ENCODE results near the gene DIS3L2.

DIS3L2 gene

GRCh38 chr2:232291343-232291742, 329.8 kb downstream of the DIS3L2 start:
- Histone ChIP-seq H3K23ac (ENCODE audit: low read depth, low read length, poor library complexity) (no peak overlapping the region), H3K27ac (replicated peaks; ENCODE audit: low read length) (no peak overlapping the region), H3K18ac (ENCODE audit: low read length) (no peak overlapping the region), H2BK15ac (ENCODE audit: low read length) (no peak overlapping the region), H3K79me1 (ENCODE audit: low read depth, low read length) (no peaks in the 10 kb centered on the region), H3K14ac (ENCODE audit: low read length) (no peak overlapping the region), H3K4me3 (ENCODE audit: low read length in 2 of 2) (no peak overlapping the region), H3K9ac (ENCODE audit: low read depth, low read length, poor library complexity) (no peak overlapping the region), H3K4me2 (ENCODE audit: insufficient read depth, low read length, poor library complexity, severe bottlenecking) (no peak overlapping the region), H3K4ac (ENCODE audit: low read length) (no peak overlapping the region), H2BK120ac (ENCODE audit: low read depth, low read length) (no peak overlapping the region), H2AK5ac (ENCODE audit: low read depth, low read length) (no peak overlapping the region), H2BK5ac (ENCODE audit: low read length) (no peak overlapping the region), H3K27me3 (ENCODE audit: control insufficient read depth in 3 of 3, insufficient read depth in 3 of 3, low read depth in 1 of 3, low read length in 3 of 3) (no peaks in the 10 kb centered on the region), H4K91ac (ENCODE audit: low read depth, low read length, poor library complexity) (no peak overlapping the region), H2AFZ (ENCODE audit: low read length) (no peak overlapping the region), H3K4me1 (ENCODE audit: control insufficient read depth in 2 of 2, insufficient read depth in 1 of 2, low read depth in 1 of 2, low read length in 2 of 2) (peaks cover 0 to 9% of the 10 kb centered on the region in 2 donors), H3K9me3 (replicated peaks in 1 of 2; ENCODE audit: control insufficient read depth in 2 of 2, insufficient read depth in 1 of 2, low read depth in 1 of 2, low read length in 2 of 2) (no peaks in the 10 kb centered on the region), H4K8ac (ENCODE audit: low read depth, low read length) (no peak overlapping the region), H3K36me3 (replicated peaks in 1 of 2; ENCODE audit: control insufficient read depth in 2 of 2, insufficient read depth in 2 of 2, low read length in 2 of 2) (no peaks in the 10 kb centered on the region), H2BK12ac (ENCODE audit: low read length) (no peak overlapping the region)
- no peak for DNase-seq (ENCODE audit: low spot score)
- no CpG with 5 or more reads among the region's 2 CpGs for WGBS, 2 donors (ENCODE audit: extremely low coverage in 2 of 2, insufficient read length in 2 of 2, insufficient replicate concordance in 1 of 2)

GRCh38 chr2:232292395-232293154, 331.1 kb downstream of the DIS3L2 start:
- Histone ChIP-seq H3K23ac (ENCODE audit: low read depth, low read length, poor library complexity) (no peak overlapping the region), H3K4me1 (ENCODE audit: control insufficient read depth in 2 of 2, insufficient read depth in 1 of 2, low read depth in 1 of 2, low read length in 2 of 2) (peaks cover 0 to 9% of the 10 kb centered on the region in 2 donors), H4K91ac (ENCODE audit: low read depth, low read length, poor library complexity) (no peak overlapping the region), H2BK15ac (ENCODE audit: low read length) (no peak overlapping the region), H2AK5ac (ENCODE audit: low read depth, low read length) (no peak overlapping the region), H4K8ac (ENCODE audit: low read depth, low read length) (no peak overlapping the region), H3K27ac (replicated peaks; ENCODE audit: low read length) (no peak overlapping the region), H3K36me3 (replicated peaks in 1 of 2; ENCODE audit: control insufficient read depth in 2 of 2, insufficient read depth in 2 of 2, low read length in 2 of 2) (no peaks in the 10 kb centered on the region), H2BK5ac (ENCODE audit: low read length) (no peak overlapping the region), H3K14ac (ENCODE audit: low read length) (no peak overlapping the region), H3K18ac (ENCODE audit: low read length) (peak overlapping the region; percentile 79), H3K4ac (ENCODE audit: low read length) (no peak overlapping the region), H3K27me3 (ENCODE audit: control insufficient read depth in 3 of 3, insufficient read depth in 3 of 3, low read depth in 1 of 3, low read length in 3 of 3) (no peaks in the 10 kb centered on the region), H2BK12ac (ENCODE audit: low read length) (no peak overlapping the region), H3K9me3 (replicated peaks in 1 of 2; ENCODE audit: control insufficient read depth in 2 of 2, insufficient read depth in 1 of 2, low read depth in 1 of 2, low read length in 2 of 2) (no peaks in the 10 kb centered on the region), H3K9ac (ENCODE audit: low read depth, low read length, poor library complexity) (no peak overlapping the region), H3K79me1 (ENCODE audit: low read depth, low read length) (no peaks in the 10 kb centered on the region), H2BK120ac (ENCODE audit: low read depth, low read length) (no peak overlapping the region), H3K4me3 (ENCODE audit: low read length in 2 of 2) (no peak overlapping the region), H2AFZ (ENCODE audit: low read length) (no peak overlapping the region), H3K4me2 (ENCODE audit: insufficient read depth, low read length, poor library complexity, severe bottlenecking) (no peak overlapping the region)
- DNase-seq (ENCODE audit: low spot score), result peak; percentile 65
- WGBS, 2 donors (ENCODE audit: extremely low coverage in 2 of 2, insufficient read length in 2 of 2, insufficient replicate concordance in 1 of 2), result no CpG with 5 or more reads among the region's 9 CpGs

- Histone ChIP-seq H3K27ac (replicated peaks; ENCODE audit: low read length) (no peak overlapping the region), H2BK120ac (ENCODE audit: low read depth, low read length) (no peak overlapping the region), H3K36me3 (replicated peaks in 1 of 2; ENCODE audit: control insufficient read depth in 2 of 2, insufficient read depth in 2 of 2, low read length in 2 of 2) (no peaks in the 10 kb centered on the region), H3K79me1 (ENCODE audit: low read depth, low read length) (no peaks in the 10 kb centered on the region), H2AK5ac (ENCODE audit: low read depth, low read length) (no peak overlapping the region), H3K9ac (ENCODE audit: low read depth, low read length, poor library complexity) (no peak overlapping the region), H2AFZ (ENCODE audit: low read length) (no peak overlapping the region), H4K91ac (ENCODE audit: low read depth, low read length, poor library complexity) (no peak overlapping the region), H3K9me3 (replicated peaks in 1 of 2; ENCODE audit: control insufficient read depth in 2 of 2, insufficient read depth in 1 of 2, low read depth in 1 of 2, low read length in 2 of 2) (no peaks in the 10 kb centered on the region), H4K8ac (ENCODE audit: low read depth, low read length) (no peak overlapping the region), H3K23ac (ENCODE audit: low read depth, low read length, poor library complexity) (no peak overlapping the region), H3K4me1 (ENCODE audit: control insufficient read depth in 2 of 2, insufficient read depth in 1 of 2, low read depth in 1 of 2, low read length in 2 of 2) (peaks cover 0 to 9% of the 10 kb centered on the region in 2 donors), H3K4me2 (ENCODE audit: insufficient read depth, low read length, poor library complexity, severe bottlenecking) (no peak overlapping the region), H3K4ac (ENCODE audit: low read length) (no peak overlapping the region), H3K27me3 (ENCODE audit: control insufficient read depth in 3 of 3, insufficient read depth in 3 of 3, low read depth in 1 of 3, low read length in 3 of 3) (no peaks in the 10 kb centered on the region), H3K18ac (ENCODE audit: low read length) (no peak overlapping the region), H2BK5ac (ENCODE audit: low read length) (no peak overlapping the region), H3K4me3 (ENCODE audit: low read length in 2 of 2) (no peak overlapping the region), H2BK15ac (ENCODE audit: low read length) (no peak overlapping the region), H3K14ac (ENCODE audit: low read length) (no peak overlapping the region), H2BK12ac (ENCODE audit: low read length) (no peak overlapping the region)
- no CpG with 5 or more reads among the region's 6 CpGs for WGBS, 2 donors (ENCODE audit: extremely low coverage in 2 of 2, insufficient read length in 2 of 2, insufficient replicate concordance in 1 of 2)
- DNase-seq (ENCODE audit: low spot score), result no peak
Measured at GRCh38 chr2:232293191-232293590, 331.7 kb downstream of the DIS3L2 start.

GRCh38 chr2:232295971-232296370, 334.5 kb downstream of the DIS3L2 start:
- Histone ChIP-seq H2AK5ac (ENCODE audit: low read depth, low read length) (no peak overlapping the region), H3K4me1 (ENCODE audit: control insufficient read depth in 2 of 2, insufficient read depth in 1 of 2, low read depth in 1 of 2, low read length in 2 of 2) (peaks cover 0 to 9% of the 10 kb centered on the region in 2 donors), H2BK5ac (ENCODE audit: low read length) (no peak overlapping the region), H3K4me3 (ENCODE audit: low read length in 2 of 2) (no peak overlapping the region), H3K23ac (ENCODE audit: low read depth, low read length, poor library complexity) (no peak overlapping the region), H3K4me2 (ENCODE audit: insufficient read depth, low read length, poor library complexity, severe bottlenecking) (no peak overlapping the region), H3K27ac (replicated peaks; ENCODE audit: low read length) (no peak overlapping the region), H2BK15ac (ENCODE audit: low read length) (no peak overlapping the region), H2BK12ac (ENCODE audit: low read length) (no peak overlapping the region), H3K4ac (ENCODE audit: low read length) (no peak overlapping the region), H3K18ac (ENCODE audit: low read length) (no peak overlapping the region), H2BK120ac (ENCODE audit: low read depth, low read length) (no peak overlapping the region), H4K8ac (ENCODE audit: low read depth, low read length) (no peak overlapping the region), H3K9me3 (replicated peaks in 1 of 2; ENCODE audit: control insufficient read depth in 2 of 2, insufficient read depth in 1 of 2, low read depth in 1 of 2, low read length in 2 of 2) (no peaks in the 10 kb centered on the region), H3K9ac (ENCODE audit: low read depth, low read length, poor library complexity) (no peak overlapping the region), H3K79me1 (ENCODE audit: low read depth, low read length) (no peaks in the 10 kb centered on the region), H4K91ac (ENCODE audit: low read depth, low read length, poor library complexity) (no peak overlapping the region), H2AFZ (ENCODE audit: low read length) (no peak overlapping the region), H3K27me3 (ENCODE audit: control insufficient read depth in 3 of 3, insufficient read depth in 3 of 3, low read depth in 1 of 3, low read length in 3 of 3) (no peaks in the 10 kb centered on the region), H3K36me3 (replicated peaks in 1 of 2; ENCODE audit: control insufficient read depth in 2 of 2, insufficient read depth in 2 of 2, low read length in 2 of 2) (peaks cover 0 to 9% of the 10 kb centered on the region in 2 donors), H3K14ac (ENCODE audit: low read length) (no peak overlapping the region)
- no peak for DNase-seq (ENCODE audit: low spot score)
- WGBS, 2 donors (ENCODE audit: extremely low coverage in 2 of 2, insufficient read length in 2 of 2, insufficient replicate concordance in 1 of 2), result no CpG with 5 or more reads among the region's 1 CpG
